Measurements from ENCODE around the gene GLT1D1.

GLT1D1 gene

GRCh38 chr12:128940974-128941373 is 87.7 kb downstream of the GLT1D1 start:
- intact Hi-C loops (cut with DNase I), result no loop called here

GRCh38 chr12:128942960-128943477 is 89.7 kb downstream of the GLT1D1 start:
- intact Hi-C loops (cut with DNase I), result no loop called here

More at GRCh38 chr12:128940974-128941373, 87.7 kb downstream of the GLT1D1 start:
- DNase-seq, result no peak

GRCh38 chr12:128944956-128945355 is 91.7 kb downstream of the GLT1D1 start:
- no peak for DNase-seq
- intact Hi-C loops (cut with DNase I), result no loop called here

More at GRCh38 chr12:128942960-128943477, 89.7 kb downstream of the GLT1D1 start:
- no peak for DNase-seq

- intact Hi-C loops (cut with DNase I), result no loop called here
- peak in 26 of 42 donors; percentile 11 to 68 (median 34) for DNase-seq
Observed at GRCh38 chr12:128947209-128947608, 93.9 kb downstream of the GLT1D1 start.

- no peak for DNase-seq
- intact Hi-C loops (cut with DNase I), result no loop called here
Observed at GRCh38 chr12:128949086-128949485, 95.8 kb downstream of the GLT1D1 start.

- DNase-seq, result no peak
- intact Hi-C loops (cut with DNase I), result no loop called here
Observed at GRCh38 chr12:128951448-128951847, 98.2 kb downstream of the GLT1D1 start.

- intact Hi-C loops (cut with DNase I), result no loop called here
- DNase-seq, result peak in 1 of 42 donors; percentile 3
Observed at GRCh38 chr12:128956755-128957154, 103.5 kb downstream of the GLT1D1 start.

GRCh38 chr12:128959901-128960300 is 106.6 kb downstream of the GLT1D1 start:
- DNase-seq, result no peak
- intact Hi-C loops (cut with DNase I), result loop anchor here (10.0 kb wide), 1 partner anchor 945 kb away; the partner anchor contains the start of gene TMEM132D

- no peak for DNase-seq
- intact Hi-C loops (cut with DNase I), result loop anchor here (10.0 kb wide), 1 partner anchor 943 kb away; the partner anchor contains the start of gene TMEM132D
Observed at GRCh38 chr12:128961308-128961902, 108.1 kb downstream of the GLT1D1 start.

- intact Hi-C loops (cut with DNase I), result loop anchor here (10.0 kb wide), 1 partner anchor 943 kb away; the partner anchor contains the start of gene TMEM132D
- DNase-seq, result no peak
Observed at GRCh38 chr12:128961957-128962356, 108.7 kb downstream of the GLT1D1 start.

GRCh38 chr12:128966203-128966810 is 113.0 kb downstream of the GLT1D1 start:
- no peak for DNase-seq
- intact Hi-C loops (cut with DNase I), result loop anchor here (10.0 kb wide), 1 partner anchor 938 kb away; the partner anchor contains the start of gene TMEM132D

GRCh38 chr12:128968668-128969067 is 115.4 kb downstream of the GLT1D1 start:
- peak in 4 of 42 donors; percentile 15 to 31 (median 20) for DNase-seq
- intact Hi-C loops (cut with DNase I), result loop anchor here (10.0 kb wide), 1 partner anchor 936 kb away; the partner anchor contains the start of gene TMEM132D

- intact Hi-C loops (cut with DNase I), result loop anchor here (10.0 kb wide), 1 partner anchor 935 kb away; the partner anchor contains the start of gene TMEM132D
- DNase-seq, result peak; percentile 33 to 90 (median 70)
Observed at GRCh38 chr12:128969480-128970055, 116.3 kb downstream of the GLT1D1 start.

GRCh38 chr12:128970110-128970509 is 116.8 kb downstream of the GLT1D1 start:
- no peak for DNase-seq
- intact Hi-C loops (cut with DNase I), result no loop called here

GRCh38 chr12:128970941-128971340 is 117.7 kb downstream of the GLT1D1 start:
- peak in 41 of 42 donors; percentile 27 to 90 (median 65) for DNase-seq
- intact Hi-C loops (cut with DNase I), result no loop called here

GRCh38 chr12:128971802-128972201 is 118.5 kb downstream of the GLT1D1 start:
- DNase-seq, result no peak
- intact Hi-C loops (cut with DNase I), result no loop called here

- intact Hi-C loops (cut with DNase I), result no loop called here
- peak in 1 of 42 donors; percentile 4 for DNase-seq
Observed at GRCh38 chr12:128973883-128974681, 120.8 kb downstream of the GLT1D1 start.

- intact Hi-C loops (cut with DNase I), result no loop called here
- DNase-seq, result peak in 26 of 42 donors; percentile 14 to 71 (median 53)
Observed at GRCh38 chr12:128974881-128975280, 121.6 kb downstream of the GLT1D1 start.

Measured in head of caudate nucleus (tissue), 42 donors.